ENCODE data around the gene KATNB1.

KATNB1 gene

GRCh38 chr16:57747091-57747490 is 11.5 kb downstream of the KATNB1 start:
- no peak for DNase-seq

GRCh38 chr16:57747496-57747895 is 11.9 kb downstream of the KATNB1 start:
- no peak for DNase-seq

- DNase-seq, result no peak
These were observed 12.4 kb downstream of the KATNB1 start for GRCh38 chr16:57747996-57748395.

- DNase-seq, result no peak
These were observed 13.0 kb downstream of the KATNB1 start for GRCh38 chr16:57748596-57748995.

GRCh38 chr16:57749101-57749692 is 13.6 kb downstream of the KATNB1 start:
- no peak for DNase-seq

GRCh38 chr16:57749856-57750452 is 14.4 kb downstream of the KATNB1 start:
- no peak for DNase-seq

GRCh38 chr16:57750796-57751538 is 15.4 kb downstream of the KATNB1 start:
- DNase-seq, result no peak

- DNase-seq, result no peak
These were observed 16.1 kb downstream of the KATNB1 start for GRCh38 chr16:57751539-57752202.

GRCh38 chr16:57752203-57752580 is 16.6 kb downstream of the KATNB1 start:
- DNase-seq, result no peak

- DNase-seq, result no peak
These were observed 17.2 kb downstream of the KATNB1 start for GRCh38 chr16:57752581-57753447.

GRCh38 chr16:57753448-57754353 is 18.1 kb downstream of the KATNB1 start:
- no peak for DNase-seq

- DNase-seq, result no peak
These were observed 18.9 kb downstream of the KATNB1 start for GRCh38 chr16:57754354-57755060.

GRCh38 chr16:57755061-57755684 is 19.6 kb downstream of the KATNB1 start:
- DNase-seq, result no peak

- no peak for DNase-seq
These were observed 20.3 kb downstream of the KATNB1 start for GRCh38 chr16:57755726-57756423.

GRCh38 chr16:57756424-57757325 is 21.1 kb downstream of the KATNB1 start:
- no peak for DNase-seq

GRCh38 chr16:57757326-57757786 is 21.8 kb downstream of the KATNB1 start:
- peak in 1 of 2 experiments; percentile 29 for DNase-seq

GRCh38 chr16:57757883-57758282 is 22.3 kb downstream of the KATNB1 start:
- no peak for DNase-seq

GRCh38 chr16:57758331-57759117 is 23.0 kb downstream of the KATNB1 start:
- DNase-seq, result no peak
